Keratinocyte (primary cell): Measurements from ENCODE around the gene GPR3. TPM values are rescaled to one million over a fixed set of nuclear protein-coding genes. Genes with fewer than 3 reads are reported as not detected.

Experiments used
- DNase-seq: peaks from one replicate; pipeline ENCODE4 v3.0.0-alpha.2; 2011; ENCODE audit warnings: low read depth, missing footprints, low spot score
- FAIRE-seq: peaks from 2 replicates; lab custom pipeline; 2011; peaks lifted over from hg19 to GRCh38; lab: Jason Lieb, UNC
- H2AFZ ChIP-seq: 2 replicates; pipeline ENCODE4 v1.6.0; 2012; ENCODE audit warnings: low read length, control low read depth, inconsistent platforms; ENCODE audit not compliant: control insufficient read depth
- H3K27ac ChIP-seq: 2 replicates; pipeline ENCODE4 v1.5.1; 2011; ENCODE audit warnings: low read length; ENCODE audit not compliant: control insufficient read depth, insufficient read depth
- H3K27me3 ChIP-seq: 3 replicates; pipeline ENCODE4 v1.6.0; 2011; ENCODE audit warnings: low read length; ENCODE audit not compliant: control insufficient read depth, insufficient read depth; ENCODE audit errors: extremely low read depth
- H3K36me3 ChIP-seq, 2 experiments: 2 replicates in 1 of 2; 3 replicates in 1 of 2; pipeline ENCODE4 v1.5.1; 2011; ENCODE audit warnings: low read length in 2 of 2, mild to moderate bottlenecking in 1 of 2; ENCODE audit not compliant: control insufficient read depth in 2 of 2, insufficient read depth in 2 of 2; ENCODE audit errors: extremely low read depth in 1 of 2
- H3K4me1 ChIP-seq: 3 replicates; pipeline ENCODE4 v1.5.1; 2011; ENCODE audit warnings: low read length; ENCODE audit not compliant: control insufficient read depth, insufficient read depth; ENCODE audit errors: extremely low read depth
- H3K4me2 ChIP-seq: 3 replicates; pipeline ENCODE4 v1.6.0; 2011; ENCODE audit warnings: low read depth, low read length; ENCODE audit not compliant: control insufficient read depth, insufficient read depth; ENCODE audit errors: extremely low read depth
- H3K4me3 ChIP-seq, 3 experiments: fragments of 200-600 bp in 1 of 3; sonication (generic) in 1 of 3; 2 replicates in 2 of 3; 3 replicates in 1 of 3; pipeline ENCODE4 v1.5.1; 2011 to 2016; ENCODE audit warnings: low read length in 3 of 3, mild to moderate bottlenecking in 3 of 3, control low read depth in 2 of 3, inconsistent platforms in 1 of 3, low read depth in 1 of 3, mixed read lengths in 1 of 3, mixed run types in 1 of 3, moderate library complexity in 1 of 3; ENCODE audit not compliant: control insufficient read depth in 2 of 3, insufficient read depth in 2 of 3; ENCODE audit errors: extremely low read depth in 1 of 3
- H3K79me2 ChIP-seq: 2 replicates; pipeline ENCODE4 v1.6.0; 2012; ENCODE audit warnings: low read length; ENCODE audit not compliant: control insufficient read depth, insufficient read depth
- H3K9ac ChIP-seq: 3 replicates; pipeline ENCODE4 v1.6.0; 2011; ENCODE audit warnings: low read length; ENCODE audit not compliant: control insufficient read depth, insufficient read depth; ENCODE audit errors: extremely low read depth
- H3K9me1 ChIP-seq: 3 replicates; pipeline ENCODE4 v1.6.0; 2011; ENCODE audit warnings: low read length; ENCODE audit not compliant: control insufficient read depth, insufficient read depth; ENCODE audit errors: extremely low read depth
- H3K9me3 ChIP-seq: 2 replicates; pipeline ENCODE4 v1.5.1; 2012; ENCODE audit warnings: low read depth, low read length; ENCODE audit not compliant: control insufficient read depth
- H4K20me1 ChIP-seq: 3 replicates; pipeline ENCODE4 v1.6.0; 2011; ENCODE audit warnings: low read length; ENCODE audit not compliant: control insufficient read depth, insufficient read depth; ENCODE audit errors: extremely low read depth
- EZH2 ChIP-seq: IDR thresholded peaks from one replicate; pipeline ENCODE4 v1.6.1; 2012; ENCODE audit warnings: inconsistent platforms, mild to moderate bottlenecking, low read length, moderate library complexity
- dilution Hi-C: fragments of 300-500 bp; cut with MboI; formaldehyde crosslinking; loops from one replicate; pipeline ENCODE4 v1.7.0; 2020; ENCODE audit warnings: low sequenced_read_pairs; ENCODE audit not compliant: extremely low pct_ligation_motif_present
- polyA minus RNA-seq, 3 experiments: library from RNA; depleted of rRNA, polyadenylated mRNA; stranded (reverse); fragments of >200 nt; gene quantifications; 1 replicate in 1 of 3; 2 replicates in 1 of 3; 3 replicates in 1 of 3; pipeline ENCODE4 v1.2.3, GENCODE V29; 2011
- polyA plus RNA-seq, 5 experiments: library from polyadenylated mRNA; depleted of rRNA in 3 of 5; stranded (reverse) in 3 of 5; stranded (forward) in 1 of 5; unstranded in 1 of 5; fragments of >200 nt; gene quantifications; 1 replicate in 1 of 5; 2 replicates in 3 of 5; 3 replicates in 1 of 5; pipeline versions ENCODE4 v1.2.1 to v1.2.3, GENCODE V29; 2011 to 2012; ENCODE audit warnings: missing spikeins in 2 of 5, low read depth in 1 of 5, low replicate concordance in 1 of 5
- TF ChIP-seq, protein P1 (sequence below), 3 experiments: IDR thresholded peaks in 1 of 3; conservative IDR thresholded peaks in 1 of 3; optimal IDR thresholded peaks in 1 of 3; 2 replicates in 2 of 3; 3 replicates in 1 of 3; pipeline versions ENCODE3 to v1.5.1; 2011; ENCODE audit warnings: low read length in 3 of 3, mild to moderate bottlenecking in 3 of 3, moderate library complexity in 2 of 3, control low read depth in 1 of 3, inconsistent platforms in 1 of 3; ENCODE audit not compliant: insufficient read depth in 2 of 3; ENCODE audit errors: extremely low read depth in 1 of 3

Gene GPR3, protein sequence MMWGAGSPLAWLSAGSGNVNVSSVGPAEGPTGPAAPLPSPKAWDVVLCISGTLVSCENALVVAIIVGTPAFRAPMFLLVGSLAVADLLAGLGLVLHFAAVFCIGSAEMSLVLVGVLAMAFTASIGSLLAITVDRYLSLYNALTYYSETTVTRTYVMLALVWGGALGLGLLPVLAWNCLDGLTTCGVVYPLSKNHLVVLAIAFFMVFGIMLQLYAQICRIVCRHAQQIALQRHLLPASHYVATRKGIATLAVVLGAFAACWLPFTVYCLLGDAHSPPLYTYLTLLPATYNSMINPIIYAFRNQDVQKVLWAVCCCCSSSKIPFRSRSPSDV
- 0.94 to 2.5 TPM (median 1.4 TPM) in 3 replicates for polyA plus RNA-seq
- polyA plus RNA-seq (2011; ENCODE audit: low read depth), result not detected
- 1.2 and 1.5 TPM in 2 replicates for polyA plus RNA-seq (2011; cell fraction: cytosol; rRNA removed)
- 2.1 and 2.7 TPM in 2 replicates for polyA plus RNA-seq (2011; cell fraction: nucleus; rRNA removed)
- polyA plus RNA-seq (2012; ENCODE audit: low replicate concordance), result 0.41 and 1.6 TPM in 2 replicates
- polyA minus RNA-seq, result 0.59 to 2.7 TPM (median 1.2 TPM) in 3 replicates
- 2.7 TPM for polyA minus RNA-seq (2011; cell fraction: cytosol; rRNA and poly(A)+ RNA removed)
- polyA minus RNA-seq (2011; cell fraction: nucleus; rRNA and poly(A)+ RNA removed), result 0.74 and 1.2 TPM in 2 replicates

DNA sequence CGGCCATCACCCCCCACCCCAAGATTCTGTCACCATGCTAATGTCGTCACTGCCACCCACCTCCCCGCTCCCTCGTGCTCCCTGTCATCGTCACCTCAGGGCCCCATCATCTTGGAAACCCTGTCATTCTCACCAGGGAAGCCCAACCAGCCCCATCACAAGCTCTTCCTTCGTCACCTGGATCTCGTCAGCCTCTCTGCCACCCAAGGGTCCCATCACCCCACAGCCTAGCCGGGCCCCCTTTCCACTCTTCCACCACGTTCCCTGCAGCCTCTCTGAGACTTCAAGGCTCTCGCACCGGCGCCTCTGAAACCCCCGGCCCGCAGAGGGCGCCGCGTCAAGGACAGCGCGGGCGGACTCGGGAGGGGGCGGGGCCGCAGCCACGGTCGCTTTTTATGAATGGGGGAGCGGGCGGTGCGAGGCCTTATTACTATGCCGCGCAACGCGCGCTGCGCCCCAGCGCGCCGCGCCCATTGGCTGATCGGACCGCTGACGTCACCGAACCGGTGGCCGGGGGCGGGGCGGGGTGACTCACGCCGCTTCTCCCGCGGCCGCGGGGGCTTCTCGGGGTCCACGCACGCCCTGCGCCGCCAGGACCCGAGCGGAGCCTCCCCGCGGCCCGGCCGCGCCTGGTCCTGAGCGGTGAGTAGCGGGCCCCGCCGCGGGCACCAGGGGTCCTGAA lies at the start of gene GPR3:
TSS of gene GPR3 (plus strand) at position 527 of the 682 bp plus-strand sequence. CDS start 1,177 bp downstream, outside the sequence.
- H4K20me1 ChIP-seq, result no peaks in the 10 kb centered on the region
- FAIRE-seq (no peak), DNase-seq (peak; percentile 68)
- no peaks in the 10 kb centered on the region for H3K9me1 ChIP-seq
- peak within 1 kb of the TSS; percentile 66 to 86 (median 84) for H3K4me3 ChIP-seq
- TF ChIP-seq, protein P1, sequence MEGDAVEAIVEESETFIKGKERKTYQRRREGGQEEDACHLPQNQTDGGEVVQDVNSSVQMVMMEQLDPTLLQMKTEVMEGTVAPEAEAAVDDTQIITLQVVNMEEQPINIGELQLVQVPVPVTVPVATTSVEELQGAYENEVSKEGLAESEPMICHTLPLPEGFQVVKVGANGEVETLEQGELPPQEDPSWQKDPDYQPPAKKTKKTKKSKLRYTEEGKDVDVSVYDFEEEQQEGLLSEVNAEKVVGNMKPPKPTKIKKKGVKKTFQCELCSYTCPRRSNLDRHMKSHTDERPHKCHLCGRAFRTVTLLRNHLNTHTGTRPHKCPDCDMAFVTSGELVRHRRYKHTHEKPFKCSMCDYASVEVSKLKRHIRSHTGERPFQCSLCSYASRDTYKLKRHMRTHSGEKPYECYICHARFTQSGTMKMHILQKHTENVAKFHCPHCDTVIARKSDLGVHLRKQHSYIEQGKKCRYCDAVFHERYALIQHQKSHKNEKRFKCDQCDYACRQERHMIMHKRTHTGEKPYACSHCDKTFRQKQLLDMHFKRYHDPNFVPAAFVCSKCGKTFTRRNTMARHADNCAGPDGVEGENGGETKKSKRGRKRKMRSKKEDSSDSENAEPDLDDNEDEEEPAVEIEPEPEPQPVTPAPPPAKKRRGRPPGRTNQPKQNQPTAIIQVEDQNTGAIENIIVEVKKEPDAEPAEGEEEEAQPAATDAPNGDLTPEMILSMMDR (optimal IDR thresholded peaks at IDR 0.05 in 1 of 3, IDR thresholded peaks at IDR 0.05 in 1 of 3, conservative IDR thresholded peaks at IDR 0.05 in 1 of 3; ENCODE audit: extremely low read depth in 1 of 3, insufficient read depth in 2 of 3, low read length in 3 of 3), result peak; percentile 33 to 66 (median 66)
- TF ChIP-seq EZH2, result no peak
- peaks cover 21% of the 10 kb centered on the region for H3K4me1 ChIP-seq
- dilution Hi-C loops, result no loop called here
- peak within 1 kb of the TSS; percentile 81 for H3K27ac ChIP-seq
- H3K9me3 ChIP-seq, result no peaks in the 10 kb centered on the region
- H3K79me2 ChIP-seq, result peaks cover 15% of the 10 kb centered on the region
- H3K36me3 ChIP-seq, result no peaks in the 10 kb centered on the region
- no peaks in the 10 kb centered on the region for H3K27me3 ChIP-seq
- peak within 1 kb of the TSS; percentile 93 for H3K4me2 ChIP-seq
- H3K9ac ChIP-seq, result peak within 1 kb of the TSS; percentile 90
- peak within 1 kb of the TSS; percentile 84 for H2AFZ ChIP-seq

DNA sequence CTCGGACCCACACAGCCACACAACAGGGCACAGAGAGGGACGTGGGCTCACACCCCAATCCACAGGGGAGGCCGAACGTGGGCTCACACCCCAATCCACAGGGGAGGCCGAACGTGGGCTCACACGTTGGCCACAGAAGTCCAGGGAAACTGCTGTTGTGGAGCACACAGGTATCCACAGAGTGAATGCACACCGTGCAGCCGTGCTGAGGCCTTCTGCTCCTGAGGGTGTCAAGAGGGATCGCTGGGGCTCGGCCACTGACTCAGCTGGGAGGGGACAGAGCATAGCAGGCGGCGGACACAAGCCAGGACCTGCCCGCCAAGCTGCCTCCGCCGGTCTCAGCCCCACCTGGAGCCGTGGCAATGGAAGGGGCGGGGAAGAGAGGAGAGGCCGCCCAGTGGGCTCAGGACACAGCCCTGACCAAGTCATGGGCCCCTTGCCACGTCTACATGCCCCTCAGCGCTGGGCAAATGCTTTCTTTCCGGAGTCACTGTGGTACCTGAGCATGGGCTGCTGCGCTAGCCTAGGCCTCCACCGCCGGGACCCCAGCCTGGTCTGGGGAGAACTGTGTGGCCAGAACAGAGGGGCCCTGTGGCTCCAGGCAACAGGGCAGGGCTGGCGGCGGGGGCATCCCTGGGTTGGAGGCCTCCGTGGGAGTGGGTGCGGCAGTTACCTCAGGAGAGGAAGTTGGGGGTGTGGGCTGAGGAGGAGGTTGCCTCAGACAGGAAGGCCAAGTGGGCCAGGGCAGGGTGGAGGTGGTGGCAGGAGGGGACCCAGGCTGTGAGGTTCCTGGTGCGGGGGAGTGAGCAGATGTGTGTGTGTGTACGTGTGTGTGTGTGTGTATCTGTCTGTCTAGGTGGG lies 49.4 kb upstream of the GPR3 start:
- peak; percentile 90 for DNase-seq
- Histone ChIP-seq H3K79me2 (peaks cover 10% of the 10 kb centered on the region), H3K27ac (peak overlapping the region; percentile 87), H3K9ac (peak overlapping the region; percentile 77), H3K9me3 (no peaks in the 10 kb centered on the region), H3K4me2 (peak overlapping the region; percentile 97), H2AFZ (peak overlapping the region; percentile 70), H4K20me1 (no peaks in the 10 kb centered on the region), H3K9me1 (no peaks in the 10 kb centered on the region), H3K36me3 (peaks cover 4 to 9% of the 10 kb centered on the region in 2 experiments), H3K4me1 (peaks cover 35% of the 10 kb centered on the region), H3K4me3 (peak overlapping the region; percentile 66 to 89 (median 77)), H3K27me3 (no peaks in the 10 kb centered on the region)
- dilution Hi-C loops, result no loop called here
- peak; percentile 75 for FAIRE-seq
- no peak for TF ChIP-seq EZH2
- TF ChIP-seq, protein P1 (optimal IDR thresholded peaks at IDR 0.05 in 1 of 3, IDR thresholded peaks at IDR 0.05 in 1 of 3, conservative IDR thresholded peaks at IDR 0.05 in 1 of 3; ENCODE audit: extremely low read depth in 1 of 3, insufficient read depth in 2 of 3, low read length in 3 of 3), result peak in 1 of 3 experiments; percentile 3
